Smooth muscle cell (in vitro differentiated cells): Measurements from ENCODE around the gene CRHR1. TPM values are rescaled to one million over a fixed set of nuclear protein-coding genes. Genes with fewer than 3 reads are reported as not detected.

Experiments used
- DNase-seq: peaks from one replicate; lab custom pipeline; 2025; ENCODE audit not compliant: unreplicated experiment; lab: John Stamatoyannopoulos, UW
- H2AFZ ChIP-seq: fragments of 200-600 bp; sonication (generic); 2 replicates; pipeline ENCODE4 v1.6.0; 2016; ENCODE audit warnings: antibody characterized with exemption, low read depth, mild to moderate bottlenecking
- H3F3A ChIP-seq: fragments of 200-600 bp; sonication (generic); 2 replicates; pipeline ENCODE4 v1.6.0; 2017; ENCODE audit warnings: antibody characterized with exemption, low read depth
- H3K27ac ChIP-seq: fragments of 200-600 bp; sonication (generic); 2 replicates; pipeline ENCODE4 v1.5.1; 2016; ENCODE audit warnings: low read depth, mild to moderate bottlenecking
- H3K27me3 ChIP-seq: fragments of 200-600 bp; sonication (generic); 2 replicates; pipeline ENCODE4 v1.6.1; 2016; ENCODE audit warnings: low read depth, mild to moderate bottlenecking
- H3K36me3 ChIP-seq: fragments of 200-600 bp; sonication (generic); 2 replicates; pipeline ENCODE4 v1.5.1; 2016; ENCODE audit warnings: low read depth
- H3K4me1 ChIP-seq: fragments of 200-600 bp; sonication (generic); 2 replicates; pipeline ENCODE4 v1.5.1; 2016; ENCODE audit warnings: low read depth
- H3K4me2 ChIP-seq: fragments of 200-600 bp; sonication (generic); 2 replicates; pipeline ENCODE4 v1.6.0; 2016; ENCODE audit warnings: mild to moderate bottlenecking
- H3K4me3 ChIP-seq: fragments of 200-600 bp; sonication (generic); 2 replicates; pipeline ENCODE4 v1.5.1; 2016; ENCODE audit warnings: mild to moderate bottlenecking
- H3K79me2 ChIP-seq: fragments of 200-600 bp; sonication (generic); 2 replicates; pipeline ENCODE4 v1.6.0; 2016; ENCODE audit warnings: low read depth, mild to moderate bottlenecking
- H3K9ac ChIP-seq: fragments of 200-600 bp; sonication (generic); 2 replicates; pipeline ENCODE4 v1.6.0; 2016; ENCODE audit warnings: low read depth
- H3K9me3 ChIP-seq: fragments of 200-600 bp; sonication (generic); replicated peaks from 2 replicates; pipeline ENCODE4 v1.5.1; 2016; ENCODE audit warnings: low read depth
- H4K20me1 ChIP-seq: fragments of 200-600 bp; sonication (generic); 2 replicates; pipeline ENCODE4 v1.6.0; 2016; ENCODE audit warnings: low read depth
- CTCF ChIP-seq: fragments of 200-600 bp; sonication (generic); IDR thresholded peaks from 2 replicates; pipeline ENCODE4 v1.5.1; 2017; ENCODE audit warnings: borderline replicate concordance, mild to moderate bottlenecking, antibody characterized with exemption; ENCODE audit not compliant: insufficient read depth, poor library complexity, severe bottlenecking
- WGBS: methylation state at CpG from one replicate; pipeline ENCODE4 v1.1.7; 2016; ENCODE audit warnings: low lambda C conversion rate; 5-methylcytosine and 5-hydroxymethylcytosine counted together
- polyA plus RNA-seq: library from polyadenylated mRNA; unstranded; fragments of >200 nt; fragmentation: Nextera tagmentation; extraction: Ambion mirVana; gene quantifications from 2 replicates; pipeline ENCODE4 v1.2.1, GENCODE V29; 2016
- total RNA-seq: library from RNA; depleted of rRNA; stranded (reverse); fragments of >200 nt; gene quantifications from 2 replicates; pipeline ENCODE4 v1.2.3, GENCODE V29; 2014

The CRHR1 gene
- total and polyA plus RNA-seq, 2 experiments from 2014 or later: 0.09 TPM; not detected in 1

GRCh38 chr17:45837187-45837586 lies 53.1 kb downstream of the CRHR1 start:
- no peak overlapping the region for H2AFZ ChIP-seq
- H3K27ac ChIP-seq: no peak overlapping the region
- H3K9me3 ChIP-seq: no peaks in the 10 kb centered on the region
- no peak for DNase-seq
- no peaks in the 10 kb centered on the region for H3K27me3 ChIP-seq
- no peaks in the 10 kb centered on the region for H3K36me3 ChIP-seq
- no peaks in the 10 kb centered on the region for H4K20me1 ChIP-seq
- no peaks in the 10 kb centered on the region for H3F3A ChIP-seq
- TF ChIP-seq CTCF: no peak
- H3K4me2 ChIP-seq: no peak overlapping the region
- H3K9ac ChIP-seq: no peak overlapping the region
- no peaks in the 10 kb centered on the region for H3K4me1 ChIP-seq
- H3K4me3 ChIP-seq: no peak overlapping the region
- 69% methylated on average over 9 of the region's 10 CpGs for WGBS
- no peaks in the 10 kb centered on the region for H3K79me2 ChIP-seq

DNA sequence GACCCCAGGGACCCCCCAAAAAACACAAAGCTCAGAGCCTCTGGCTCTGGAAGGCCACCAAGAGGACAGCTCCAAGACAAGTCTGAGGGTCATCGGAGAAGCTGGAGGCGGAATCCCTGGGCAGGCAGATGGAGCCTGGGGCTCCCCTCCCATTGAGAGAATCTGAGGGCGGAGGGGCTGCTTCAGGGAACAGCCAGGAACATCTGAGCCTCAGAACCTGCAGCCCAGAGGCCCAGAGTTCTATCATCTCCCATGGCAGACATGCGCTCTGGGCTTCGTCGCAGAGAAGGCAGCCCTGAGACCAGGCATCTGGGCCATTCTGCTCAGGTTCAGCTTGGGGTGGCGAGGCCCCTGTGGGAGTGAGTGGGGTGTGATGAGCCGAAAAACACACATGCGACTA lies 53.5 kb downstream of the CRHR1 start:
- no peak overlapping the region for H2AFZ ChIP-seq
- no peaks in the 10 kb centered on the region for H3F3A ChIP-seq
- no peak overlapping the region for H3K4me2 ChIP-seq
- H3K4me1 ChIP-seq: no peaks in the 10 kb centered on the region
- no peak for TF ChIP-seq CTCF
- no peak overlapping the region for H3K27ac ChIP-seq
- H3K36me3 ChIP-seq: no peaks in the 10 kb centered on the region
- no peak for DNase-seq
- no peak overlapping the region for H3K4me3 ChIP-seq
- H3K79me2 ChIP-seq: no peaks in the 10 kb centered on the region
- H3K9ac ChIP-seq: no peak overlapping the region
- H4K20me1 ChIP-seq: no peaks in the 10 kb centered on the region
- WGBS: 90% methylated on average over 9 of the region's 9 CpGs
- H3K9me3 ChIP-seq: no peaks in the 10 kb centered on the region
- no peaks in the 10 kb centered on the region for H3K27me3 ChIP-seq

DNA sequence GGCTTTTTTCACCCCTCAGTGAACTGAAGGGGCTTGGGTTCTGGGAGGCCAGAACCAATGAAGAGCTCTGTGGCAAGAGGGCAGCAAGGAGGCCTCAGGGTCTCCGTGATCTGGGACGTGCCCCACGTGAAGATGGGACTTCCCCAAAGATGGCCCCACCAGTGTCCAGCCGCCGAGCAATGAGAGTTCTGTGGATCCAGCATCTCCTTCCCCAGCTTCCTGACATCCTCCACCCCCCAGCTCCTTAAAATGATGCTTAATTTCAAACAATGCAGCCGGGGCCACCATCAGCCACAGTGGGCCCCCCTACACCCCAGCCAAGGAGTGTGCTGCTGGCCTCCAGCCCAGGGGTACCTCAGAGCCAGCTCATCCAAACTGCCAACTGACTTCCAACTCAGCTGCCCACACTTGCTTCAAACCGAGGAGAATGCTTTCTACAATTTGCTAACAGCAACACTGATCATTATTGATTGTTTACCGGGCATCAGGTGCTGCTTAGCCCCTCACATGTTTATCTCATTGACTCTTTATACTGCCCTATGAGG lies 54.7 kb downstream of the CRHR1 start:
- no peaks in the 10 kb centered on the region for H3F3A ChIP-seq
- no peak overlapping the region for H3K4me2 ChIP-seq
- H2AFZ ChIP-seq: no peak overlapping the region
- no peaks in the 10 kb centered on the region for H3K36me3 ChIP-seq
- TF ChIP-seq CTCF: no peak
- no peaks in the 10 kb centered on the region for H4K20me1 ChIP-seq
- H3K27ac ChIP-seq: no peak overlapping the region
- H3K79me2 ChIP-seq: no peaks in the 10 kb centered on the region
- H3K9me3 ChIP-seq: no peaks in the 10 kb centered on the region
- H3K4me3 ChIP-seq: no peak overlapping the region
- no peaks in the 10 kb centered on the region for H3K27me3 ChIP-seq
- DNase-seq: no peak
- 90% methylated on average over 8 of the region's 8 CpGs for WGBS
- no peak overlapping the region for H3K9ac ChIP-seq
- H3K4me1 ChIP-seq: no peaks in the 10 kb centered on the region

- Histone ChIP-seq H3K9ac (no peak overlapping the region), H3K27ac (no peak overlapping the region), H3K27me3 (no peaks in the 10 kb centered on the region), H4K20me1 (no peaks in the 10 kb centered on the region), H2AFZ (no peak overlapping the region), H3K9me3 (no peaks in the 10 kb centered on the region), H3K4me2 (no peak overlapping the region), H3K4me3 (no peak overlapping the region), H3K79me2 (no peaks in the 10 kb centered on the region), H3K4me1 (no peaks in the 10 kb centered on the region), H3K36me3 (no peaks in the 10 kb centered on the region), H3F3A (no peaks in the 10 kb centered on the region)
- TF ChIP-seq CTCF: no peak
- no peak for DNase-seq
- 85% methylated on average over 4 of the region's 4 CpGs for WGBS
These were observed 55.3 kb downstream of the CRHR1 start for GRCh38 chr17:45839442-45839841.
